ENCODE measurements around the gene PPP2CA.

GRCh38 chr5:134236318-134236717 is 10.4 kb upstream of the PPP2CA start:
- TF ChIP-seq CREB5 (CRISPR knock-in tag; IDR thresholded peaks at IDR 0.05; ENCODE audit: low read depth) (no peak), TCF4 (CRISPR knock-in tag; IDR thresholded peaks at IDR 0.05; ENCODE audit: borderline replicate concordance) (no peak)

All from SK-N-SH treated with all-trans-retinoic acid at 6 μM for 48 hours (cell line).